ENCODE data around the gene CEP164. TPM values are rescaled to one million over a fixed set of nuclear protein-coding genes. Genes with fewer than 3 reads are reported as not detected.

Gene CEP164
- total RNA-seq, 2 experiments from 2014 or later: 23.9 to 24.6 TPM

DNA sequence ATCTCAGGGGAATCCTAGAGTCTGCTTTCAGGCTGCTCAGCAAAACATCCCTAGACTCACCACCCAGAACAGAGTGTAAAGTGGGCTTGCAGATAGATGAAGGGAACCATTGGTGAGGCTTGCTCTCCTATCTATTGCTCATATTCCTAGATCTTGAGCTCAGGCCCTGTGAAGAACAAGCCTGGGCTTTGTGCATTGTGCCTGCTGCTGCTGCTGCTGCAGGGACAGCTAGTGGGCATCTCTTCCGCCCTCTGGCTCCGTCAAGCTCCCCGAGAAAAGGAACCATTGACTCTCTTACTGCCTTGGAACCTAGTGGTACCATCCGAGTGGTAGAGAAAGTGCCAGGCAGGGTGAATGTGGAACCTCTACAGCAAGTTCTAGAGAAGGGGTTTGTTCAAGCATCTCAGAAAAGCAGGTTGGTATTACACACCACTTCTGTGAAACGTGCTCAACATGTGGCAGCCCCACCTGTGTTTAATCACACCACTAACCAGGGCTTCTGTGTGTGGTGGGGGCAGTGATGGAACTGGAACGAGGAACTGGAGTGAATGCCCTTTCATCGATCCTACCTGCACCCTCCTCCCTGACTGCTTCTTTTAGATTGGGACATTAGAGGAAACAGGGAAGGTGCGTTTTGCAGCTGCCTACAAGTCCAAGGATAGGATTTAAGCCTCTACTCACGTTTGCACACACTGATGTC is 32.1 kb upstream of the CEP164 start:
- no peaks in the 10 kb centered on the region for H3K36me3 Mint-ChIP-seq (ENCODE audit: low read depth)
- H3K27me3 Mint-ChIP-seq (ENCODE audit: low read depth): no peaks in the 10 kb centered on the region
- H3K4me1 Mint-ChIP-seq (ENCODE audit: low read depth): no peaks in the 10 kb centered on the region
- no peaks in the 10 kb centered on the region for H3K9me3 Mint-ChIP-seq
- CTCF ChIA-PET: no interaction called here
- no peak overlapping the region for H3K4me3 Mint-ChIP-seq
- no peak overlapping the region for H3K27ac Mint-ChIP-seq
- DNase-seq: no peak
- intact Hi-C loops (cut with micrococcal nuclease): no loop called here

DNA sequence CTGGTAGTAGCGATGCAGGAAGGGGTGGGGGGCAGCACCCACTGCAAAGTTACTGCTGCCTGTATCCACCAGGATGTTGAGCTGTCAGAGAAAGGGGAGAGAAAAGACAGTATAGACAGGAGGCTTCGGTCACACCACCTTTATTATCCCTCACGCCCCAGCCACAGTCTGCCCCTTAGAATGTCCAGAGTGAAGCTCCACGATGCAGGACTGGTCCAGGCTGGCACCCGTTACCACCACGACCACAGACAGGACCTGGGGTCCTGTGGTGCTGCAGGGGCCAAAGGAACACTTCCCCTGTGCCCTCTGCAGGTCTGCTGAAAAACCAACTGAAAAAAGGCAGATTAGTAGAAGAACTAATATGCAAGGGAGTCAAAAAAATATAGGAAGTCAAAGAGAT is 30.8 kb upstream of the CEP164 start:
- no peak for DNase-seq
- H3K4me1 Mint-ChIP-seq (ENCODE audit: low read depth): no peaks in the 10 kb centered on the region
- no peaks in the 10 kb centered on the region for H3K36me3 Mint-ChIP-seq (ENCODE audit: low read depth)
- no peaks in the 10 kb centered on the region for H3K9me3 Mint-ChIP-seq
- H3K27ac Mint-ChIP-seq: no peak overlapping the region
- H3K27me3 Mint-ChIP-seq (ENCODE audit: low read depth): no peaks in the 10 kb centered on the region
- intact Hi-C loops (cut with micrococcal nuclease): no loop called here
- CTCF ChIA-PET: no interaction called here
- H3K4me3 Mint-ChIP-seq: no peak overlapping the region

DNA sequence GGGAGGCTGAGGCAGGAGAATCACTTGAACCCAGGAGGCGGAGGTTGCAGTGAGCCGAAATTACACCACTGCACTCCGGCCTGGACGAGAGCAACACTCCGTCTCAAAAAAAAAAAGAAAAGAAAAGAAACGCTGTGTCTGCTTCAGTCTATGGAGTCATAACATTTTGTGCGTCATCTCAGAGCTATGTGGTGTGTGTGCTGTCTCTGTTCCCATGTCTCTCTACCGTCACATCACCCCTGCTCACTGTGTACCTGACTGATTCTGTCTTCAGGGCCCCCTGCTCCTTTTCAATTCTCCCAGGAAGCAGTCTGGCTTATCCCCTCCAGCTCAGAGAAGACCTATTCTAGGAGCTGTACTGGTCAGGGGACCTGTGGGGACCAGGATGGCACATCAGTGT is 29.5 kb upstream of the CEP164 start:
- no peak for DNase-seq

DNA sequence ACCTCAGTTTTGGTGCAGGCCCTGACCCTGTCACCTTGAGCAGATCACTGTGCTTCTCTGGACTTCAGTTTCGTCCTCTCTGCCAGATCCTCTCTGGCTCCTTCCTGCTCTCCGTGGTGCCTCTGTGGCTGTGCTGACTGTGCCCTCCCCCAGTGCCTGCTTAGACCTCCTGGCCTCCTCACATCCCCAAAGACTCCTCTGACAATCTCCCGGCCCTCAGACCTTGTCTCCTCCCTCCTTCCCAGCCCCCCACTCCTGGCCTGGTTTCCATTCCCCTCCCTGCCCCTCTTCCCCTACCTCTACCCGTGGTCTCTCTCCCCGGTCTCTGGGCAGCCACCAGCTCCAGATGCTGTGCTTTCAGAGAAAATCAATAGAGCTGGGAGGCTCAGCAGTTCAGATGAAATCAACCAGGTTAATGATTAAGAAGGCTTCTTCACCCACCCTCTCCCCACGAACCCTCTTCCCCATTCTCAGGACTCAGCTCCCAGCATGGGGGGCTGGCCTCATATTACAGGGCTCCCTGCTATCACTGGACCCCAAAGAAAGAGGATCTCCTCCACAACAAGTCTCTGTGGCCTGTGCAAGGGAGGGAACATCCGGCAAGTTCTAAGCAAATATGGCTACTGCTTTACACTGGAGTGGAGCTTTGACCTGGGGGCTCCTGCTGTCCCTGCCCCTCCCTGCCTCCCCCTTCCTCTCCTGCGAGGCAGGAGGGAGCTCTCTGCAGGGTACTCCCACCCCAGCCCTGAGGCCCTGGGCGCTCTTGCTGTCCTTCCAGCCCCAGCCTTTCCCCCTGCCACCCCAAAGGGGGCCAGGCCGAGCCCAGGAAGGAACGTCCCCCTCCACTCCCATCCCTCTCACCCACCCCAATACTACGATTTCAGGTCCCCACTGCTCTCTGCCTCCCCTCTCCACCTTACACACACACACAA is 28.0 kb upstream of the CEP164 start:
- no peak for DNase-seq
- Mint-ChIP-seq H3K27ac (no peak overlapping the region), H3K9me3 (no peaks in the 10 kb centered on the region), H3K36me3 (ENCODE audit: low read depth) (no peaks in the 10 kb centered on the region), H3K4me1 (ENCODE audit: low read depth) (no peaks in the 10 kb centered on the region), H3K4me3 (no peak overlapping the region), H3K27me3 (ENCODE audit: low read depth) (peaks cover 2% of the 10 kb centered on the region)
- CTCF ChIA-PET: no interaction called here
- intact Hi-C loops (cut with micrococcal nuclease): no loop called here

More for the DNA sequence above, 29.5 kb upstream of the CEP164 start:
- Mint-ChIP-seq H3K4me1 (ENCODE audit: low read depth) (no peaks in the 10 kb centered on the region), H3K36me3 (ENCODE audit: low read depth) (no peaks in the 10 kb centered on the region), H3K27ac (no peak overlapping the region), H3K9me3 (no peaks in the 10 kb centered on the region), H3K4me3 (no peak overlapping the region), H3K27me3 (ENCODE audit: low read depth) (no peaks in the 10 kb centered on the region)
- intact Hi-C loops (cut with micrococcal nuclease): no loop called here
- CTCF ChIA-PET: no interaction called here

DNA sequence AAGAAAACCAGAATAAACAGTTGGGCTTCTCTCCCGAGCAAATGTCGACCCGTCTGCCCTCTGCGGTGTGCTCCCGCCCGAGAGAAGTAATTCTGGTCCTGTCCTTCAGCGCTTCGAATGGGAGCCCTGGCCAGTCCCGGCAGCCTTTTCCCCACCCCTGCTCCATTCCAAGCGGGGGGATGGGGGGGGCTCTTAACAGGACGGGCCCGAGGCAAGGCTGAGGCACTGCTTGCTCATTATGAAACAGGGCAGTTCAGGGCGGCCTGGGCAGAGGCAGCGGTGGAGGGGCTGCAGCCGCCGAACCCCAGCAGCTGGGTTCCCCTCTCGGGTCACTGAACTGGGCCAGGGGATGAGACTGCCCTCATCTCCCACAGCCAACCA is 27.4 kb upstream of the CEP164 start:
- H3K27me3 Mint-ChIP-seq (ENCODE audit: low read depth): peaks cover 3% of the 10 kb centered on the region
- H3K4me1 Mint-ChIP-seq (ENCODE audit: low read depth): no peaks in the 10 kb centered on the region
- intact Hi-C loops (cut with micrococcal nuclease): no loop called here
- CTCF ChIA-PET: no interaction called here
- H3K9me3 Mint-ChIP-seq: no peaks in the 10 kb centered on the region
- no peaks in the 10 kb centered on the region for H3K36me3 Mint-ChIP-seq (ENCODE audit: low read depth)
- no peak for DNase-seq
- H3K4me3 Mint-ChIP-seq: no peak overlapping the region
- no peak overlapping the region for H3K27ac Mint-ChIP-seq

DNA sequence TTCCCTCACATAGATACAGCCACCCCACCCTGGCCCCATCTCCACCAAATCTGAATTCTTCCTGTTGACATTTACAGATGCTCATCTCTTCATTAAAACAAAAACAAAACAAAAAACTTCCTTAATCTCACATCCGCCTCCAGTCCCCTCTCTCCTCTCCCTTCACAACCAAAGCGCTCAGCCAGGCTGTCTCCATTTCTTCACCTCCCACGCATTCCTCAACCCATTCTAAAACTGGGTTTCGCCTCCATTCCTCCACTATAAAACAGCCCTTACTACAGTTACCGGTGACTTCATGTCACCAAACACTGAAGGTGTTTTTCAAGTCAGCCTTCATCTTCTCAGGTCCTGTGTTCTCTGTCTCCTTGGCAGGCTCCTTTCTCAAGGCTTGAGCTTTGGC is 26.9 kb upstream of the CEP164 start:
- Mint-ChIP-seq H3K4me3 (no peak overlapping the region), H3K27me3 (ENCODE audit: low read depth) (peaks cover 3% of the 10 kb centered on the region), H3K9me3 (no peaks in the 10 kb centered on the region), H3K27ac (no peak overlapping the region), H3K4me1 (ENCODE audit: low read depth) (no peaks in the 10 kb centered on the region), H3K36me3 (ENCODE audit: low read depth) (no peaks in the 10 kb centered on the region)
- DNase-seq: no peak
- CTCF ChIA-PET: no interaction called here
- intact Hi-C loops (cut with micrococcal nuclease): no loop called here

DNA sequence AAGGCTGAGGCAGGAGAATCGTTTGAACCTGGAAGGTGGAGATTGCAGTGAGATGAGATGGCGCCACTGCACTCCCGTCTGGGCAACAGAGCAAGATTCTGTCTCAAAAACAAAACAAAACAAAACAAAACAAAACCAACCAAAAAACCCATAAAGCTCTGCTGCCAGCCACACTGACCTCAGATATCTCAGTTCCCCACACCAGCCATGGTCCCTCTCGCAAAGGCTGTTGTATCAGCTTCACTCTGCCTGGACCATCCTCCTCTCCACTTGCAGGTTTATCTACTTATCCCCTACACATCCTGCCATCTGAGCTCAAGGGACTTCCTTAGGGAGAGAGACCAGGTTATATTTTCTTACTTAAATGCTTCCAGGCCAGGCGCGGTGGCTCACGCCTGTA is 25.4 kb upstream of the CEP164 start:
- peaks cover 3% of the 10 kb centered on the region for H3K27me3 Mint-ChIP-seq (ENCODE audit: low read depth)
- no peak overlapping the region for H3K27ac Mint-ChIP-seq
- no peaks in the 10 kb centered on the region for H3K9me3 Mint-ChIP-seq
- no peak for DNase-seq
- no peaks in the 10 kb centered on the region for H3K36me3 Mint-ChIP-seq (ENCODE audit: low read depth)
- intact Hi-C loops (cut with micrococcal nuclease): no loop called here
- H3K4me1 Mint-ChIP-seq (ENCODE audit: low read depth): no peaks in the 10 kb centered on the region
- CTCF ChIA-PET: no interaction called here
- H3K4me3 Mint-ChIP-seq: no peak overlapping the region

DNA sequence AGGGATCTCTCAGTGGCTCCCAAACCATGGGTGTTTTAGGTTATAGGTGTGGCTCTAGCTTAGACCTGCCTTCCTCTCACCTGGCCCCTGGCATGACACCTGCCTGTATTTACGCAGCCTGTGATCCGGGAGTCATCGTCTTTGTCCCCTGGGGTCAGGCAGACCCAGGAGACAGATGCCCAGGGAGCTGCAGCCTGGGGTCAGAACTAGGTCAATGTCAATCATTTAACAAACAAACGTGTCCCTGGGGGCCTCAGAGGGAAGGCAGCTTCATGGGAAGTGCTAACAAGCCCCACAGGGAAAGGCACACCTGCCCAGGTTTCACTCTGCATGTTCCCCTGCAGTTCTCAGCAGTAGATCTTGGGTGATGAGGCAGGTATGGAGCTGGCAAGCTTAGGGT is 24.6 kb upstream of the CEP164 start:
- no peaks in the 10 kb centered on the region for H3K4me1 Mint-ChIP-seq (ENCODE audit: low read depth)
- H3K9me3 Mint-ChIP-seq: no peaks in the 10 kb centered on the region
- CTCF ChIA-PET: interaction anchor here (0.6 to 0.9 kb wide), 2 partner anchors 63 to 123 kb away, joined by 3 read pairs; no protein-coding TSS in a partner anchor
- no peaks in the 10 kb centered on the region for H3K36me3 Mint-ChIP-seq (ENCODE audit: low read depth)
- no peak overlapping the region for H3K27ac Mint-ChIP-seq
- intact Hi-C loops (cut with micrococcal nuclease): no loop called here
- no peak overlapping the region for H3K4me3 Mint-ChIP-seq
- peaks cover 3% of the 10 kb centered on the region for H3K27me3 Mint-ChIP-seq (ENCODE audit: low read depth)
- no peak for DNase-seq

DNA sequence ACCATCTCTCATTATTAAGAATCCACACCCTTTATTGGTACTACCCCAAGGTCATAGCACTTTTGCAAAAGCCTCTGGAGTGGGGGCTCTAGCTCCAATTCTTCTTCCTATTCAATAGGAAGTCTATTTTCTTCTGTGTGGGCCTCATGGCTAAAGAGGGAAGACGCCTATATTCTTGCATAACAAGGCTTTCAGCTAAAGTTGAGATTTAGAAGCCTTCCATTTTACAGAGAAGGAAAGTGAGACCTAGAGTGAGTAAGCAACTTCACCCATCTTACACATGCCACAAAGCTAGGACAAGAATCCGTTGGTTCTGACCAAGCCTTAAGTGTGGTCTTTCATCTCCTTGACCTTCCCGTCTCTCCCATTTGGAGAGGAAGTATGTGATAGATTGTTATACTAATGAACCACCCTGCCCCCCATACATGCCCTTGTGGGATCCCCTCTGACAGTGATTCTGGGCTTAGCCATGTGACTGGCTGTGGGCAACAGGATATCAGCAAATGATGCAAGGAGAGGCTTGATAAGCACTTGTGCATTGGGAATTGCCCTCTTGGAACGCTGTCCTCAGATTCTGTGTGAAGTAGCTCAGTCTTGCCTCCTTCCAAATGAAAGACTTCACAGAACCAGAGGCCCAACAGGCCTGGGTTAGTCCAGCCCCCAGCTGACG is 23.9 kb upstream of the CEP164 start:
- no peak overlapping the region for H3K27ac Mint-ChIP-seq
- CTCF ChIA-PET: interaction anchor here (0.9 kb wide), 1 partner anchor 123 kb away, joined by 3 read pairs; no protein-coding TSS in a partner anchor
- H3K36me3 Mint-ChIP-seq (ENCODE audit: low read depth): no peaks in the 10 kb centered on the region
- peaks cover 3% of the 10 kb centered on the region for H3K27me3 Mint-ChIP-seq (ENCODE audit: low read depth)
- H3K4me1 Mint-ChIP-seq (ENCODE audit: low read depth): no peaks in the 10 kb centered on the region
- H3K4me3 Mint-ChIP-seq: no peak overlapping the region
- no peaks in the 10 kb centered on the region for H3K9me3 Mint-ChIP-seq
- DNase-seq: no peak
- intact Hi-C loops (cut with micrococcal nuclease): no loop called here

DNA sequence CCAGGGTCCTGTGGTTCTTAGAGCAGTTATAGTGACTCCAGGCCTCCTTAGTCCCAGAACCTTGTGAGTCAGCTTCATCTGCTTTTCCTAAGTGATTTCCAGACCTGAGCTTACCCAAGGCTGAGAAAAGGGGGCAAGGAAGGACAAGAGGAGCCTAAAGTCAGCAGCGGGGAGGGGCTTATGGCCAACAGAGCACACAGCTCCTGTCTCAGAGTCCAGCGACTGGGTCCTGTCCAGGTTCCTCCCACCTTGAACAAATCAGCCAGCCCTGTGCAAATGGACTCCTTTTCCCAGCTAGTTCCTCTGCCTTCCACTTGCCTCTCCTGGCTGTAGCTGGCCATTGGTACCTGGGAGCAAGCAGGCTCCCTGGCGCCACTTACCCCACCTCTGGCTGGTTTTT is 22.5 kb upstream of the CEP164 start:
- Mint-ChIP-seq H3K27me3 (ENCODE audit: low read depth) (peaks cover 3% of the 10 kb centered on the region), H3K4me1 (ENCODE audit: low read depth) (no peaks in the 10 kb centered on the region), H3K36me3 (ENCODE audit: low read depth) (no peaks in the 10 kb centered on the region), H3K4me3 (no peak overlapping the region), H3K9me3 (no peaks in the 10 kb centered on the region), H3K27ac (no peak overlapping the region)
- CTCF ChIA-PET: no interaction called here
- no peak for DNase-seq
- intact Hi-C loops (cut with micrococcal nuclease): no loop called here

DNA sequence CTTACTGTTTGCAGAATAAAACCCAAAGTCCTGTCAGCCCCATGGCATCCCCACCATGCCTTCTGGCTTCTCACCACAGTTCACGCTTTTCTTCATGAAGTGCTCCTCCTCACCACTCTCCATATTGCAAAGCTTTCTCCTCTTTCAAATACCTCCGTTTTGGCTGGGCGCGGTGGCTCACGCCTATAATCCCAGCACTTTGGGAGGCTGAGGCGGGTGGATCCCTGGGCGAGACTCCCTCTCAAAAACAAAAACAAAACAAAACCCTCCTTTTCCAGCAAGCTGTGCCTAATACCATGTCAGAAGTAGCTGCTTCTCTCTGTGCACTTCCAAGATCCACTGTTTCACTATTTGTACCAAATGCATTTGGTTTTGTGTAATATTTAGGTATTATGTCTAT is 18.3 kb upstream of the CEP164 start:
- Mint-ChIP-seq H3K4me1 (ENCODE audit: low read depth) (no peaks in the 10 kb centered on the region), H3K4me3 (no peak overlapping the region), H3K27me3 (ENCODE audit: low read depth) (peaks cover 13% of the 10 kb centered on the region), H3K36me3 (ENCODE audit: low read depth) (no peaks in the 10 kb centered on the region), H3K9me3 (no peaks in the 10 kb centered on the region), H3K27ac (no peak overlapping the region)
- CTCF ChIA-PET: no interaction called here
- intact Hi-C loops (cut with micrococcal nuclease): no loop called here
- no peak for DNase-seq

DNA sequence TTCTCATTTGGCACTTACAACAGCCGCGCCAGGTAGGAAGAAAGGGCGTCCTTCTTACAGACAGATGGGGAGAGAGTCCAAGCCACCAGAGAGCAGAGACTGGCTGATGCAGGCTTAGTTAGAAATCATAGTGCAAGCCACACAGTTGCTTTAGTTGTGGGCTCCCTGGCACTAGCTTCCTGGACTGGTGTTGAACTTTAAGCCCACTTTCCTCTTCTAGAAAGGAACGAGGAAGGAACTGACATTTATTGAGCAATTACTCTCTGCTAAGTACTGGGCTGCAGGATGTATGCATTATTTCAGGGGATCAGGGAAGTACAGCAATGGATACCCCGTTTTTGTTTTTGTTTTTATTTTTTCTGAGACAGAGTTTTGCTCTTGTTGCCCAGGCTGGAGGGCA is 14.6 kb upstream of the CEP164 start:
- peaks cover 34% of the 10 kb centered on the region for H3K27me3 Mint-ChIP-seq (ENCODE audit: low read depth)
- no peak overlapping the region for H3K27ac Mint-ChIP-seq
- CTCF ChIA-PET: no interaction called here
- H3K4me1 Mint-ChIP-seq (ENCODE audit: low read depth): peaks cover 6% of the 10 kb centered on the region
- intact Hi-C loops (cut with micrococcal nuclease): no loop called here
- no peak overlapping the region for H3K4me3 Mint-ChIP-seq
- DNase-seq: no peak
- H3K9me3 Mint-ChIP-seq: no peaks in the 10 kb centered on the region
- H3K36me3 Mint-ChIP-seq (ENCODE audit: low read depth): no peaks in the 10 kb centered on the region

Measured in activated naive CD4-positive, alpha-beta T cell treated with anti-CD3 and anti-CD28 coated beads for 36 hours (primary cell).